Endothelial cell (in vitro differentiated cells): ENCODE measurements around the gene ATG4D. TPM values are rescaled to one million over a fixed set of nuclear protein-coding genes. Genes with fewer than 3 reads are reported as not detected.
"Not testable (repeated sequence)": the region's sequence is repeated elsewhere in the genome, so short reads cannot be mapped to it uniquely, and the experiment has no call there.

Experiments used
- DNase-seq: peaks from one replicate; pipeline ENCODE4 v3.0.0; 2021; ENCODE audit warnings: low spot score
- H3K27ac Mint-ChIP-seq: one replicate; pipeline ENCODE4 v1.8.0; 2021; ENCODE audit warnings: mixed read lengths, inconsistent platforms; ENCODE audit not compliant: unreplicated experiment
- H3K27me3 Mint-ChIP-seq: one replicate; pipeline ENCODE4 v1.8.0; 2021; ENCODE audit warnings: mild to moderate bottlenecking, moderate library complexity, mixed read lengths, inconsistent platforms; ENCODE audit not compliant: unreplicated experiment
- H3K36me3 Mint-ChIP-seq: one replicate; pipeline ENCODE4 v1.8.0; 2021; ENCODE audit warnings: mild to moderate bottlenecking, low read depth, mixed read lengths, inconsistent platforms; ENCODE audit not compliant: unreplicated experiment
- H3K4me1 Mint-ChIP-seq: one replicate; pipeline ENCODE4 v1.8.0; 2021; ENCODE audit warnings: mild to moderate bottlenecking, mixed read lengths, inconsistent platforms; ENCODE audit not compliant: unreplicated experiment
- H3K4me3 Mint-ChIP-seq: one replicate; pipeline ENCODE4 v1.8.0; 2021; ENCODE audit warnings: mild to moderate bottlenecking, mixed read lengths, inconsistent platforms; ENCODE audit not compliant: unreplicated experiment
- H3K9me3 Mint-ChIP-seq: one replicate; pipeline ENCODE4 v1.8.0; 2021; ENCODE audit warnings: mixed read lengths, inconsistent platforms; ENCODE audit not compliant: unreplicated experiment
- CTCF ChIP-seq: fragments of 200-600 bp; sonication (generic); IDR thresholded peaks from one replicate; pipeline ENCODE4 v1.5.0; 2021; ENCODE audit warnings: antibody characterized with exemption; ENCODE audit not compliant: unreplicated experiment
- total RNA-seq: library from RNA; stranded (reverse); fragmentation: NEBNext Ultra II Directional; extraction: Animal tissue kit (Norgen Biotek cat#: 25700); gene quantifications from one replicate; pipeline ENCODE4 v1.2.1, GENCODE V29; 2021; ENCODE audit not compliant: unreplicated experiment

ATG4D gene
- total RNA-seq, 1 donor from 2014 or later = 11.8 TPM

GRCh38 chr19:10550336-10550735, 6.6 kb downstream of the ATG4D start:
- no peak overlapping the region for H3K27ac Mint-ChIP-seq
- no peak for TF ChIP-seq CTCF
- no peak for DNase-seq
- no peaks in the 10 kb centered on the region for H3K9me3 Mint-ChIP-seq
- H3K4me1 Mint-ChIP-seq = no peaks in the 10 kb centered on the region
- H3K27me3 Mint-ChIP-seq = no peaks in the 10 kb centered on the region
- H3K4me3 Mint-ChIP-seq = peak overlapping the region; percentile 29
- H3K36me3 Mint-ChIP-seq = peaks cover 8% of the 10 kb centered on the region

DNA sequence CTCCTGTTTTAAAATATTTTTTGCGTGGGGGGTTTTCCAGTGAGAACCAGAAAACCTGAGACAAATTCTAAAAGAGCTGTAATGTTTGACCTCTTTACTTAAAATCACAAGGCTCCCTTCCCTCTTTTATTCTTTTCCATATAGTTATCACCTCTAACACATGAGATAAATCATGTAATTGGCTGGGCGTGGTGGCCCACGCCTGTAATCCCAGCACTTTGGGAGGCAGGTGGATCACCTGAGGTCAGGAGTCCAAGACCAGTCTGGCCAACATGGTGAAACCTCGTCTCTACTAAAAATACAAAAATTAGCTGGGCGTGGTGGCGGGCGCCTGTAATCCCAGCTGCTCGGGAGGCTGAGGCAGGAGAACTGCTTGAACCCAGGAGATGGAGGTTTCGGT, 7.3 kb downstream of the ATG4D start:
- not testable (repeated sequence) for H3K36me3 Mint-ChIP-seq, DNase-seq, H3K27me3 Mint-ChIP-seq, H3K27ac Mint-ChIP-seq, H3K4me3 Mint-ChIP-seq, H3K4me1 Mint-ChIP-seq, H3K9me3 Mint-ChIP-seq

DNA sequence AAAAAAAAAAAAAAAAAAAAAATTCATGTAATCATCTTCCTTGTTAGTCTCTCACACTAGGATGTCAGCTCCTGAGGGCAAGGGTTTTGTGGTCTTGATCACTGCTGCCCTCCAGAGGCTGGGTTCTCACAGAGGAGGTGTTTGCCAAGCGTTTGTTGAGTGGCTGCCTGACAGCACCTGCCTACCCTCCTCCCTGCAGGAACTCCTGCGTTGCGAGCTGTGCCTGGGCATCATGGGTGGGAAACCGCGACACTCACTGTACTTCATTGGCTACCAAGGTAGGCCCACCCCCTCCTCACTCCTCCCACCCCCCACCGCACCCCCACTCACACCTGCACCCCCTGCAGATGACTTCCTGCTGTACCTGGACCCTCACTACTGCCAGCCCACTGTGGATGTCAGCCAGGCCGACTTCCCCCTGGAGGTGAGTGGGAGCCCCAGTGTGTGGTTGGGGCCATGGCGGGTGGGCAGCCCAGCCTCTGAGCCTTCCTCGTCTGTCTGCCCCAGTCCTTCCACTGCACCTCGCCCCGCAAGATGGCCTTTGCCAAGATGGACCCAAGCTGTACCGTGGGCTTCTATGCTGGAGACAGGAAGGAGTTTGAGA, 8.1 kb downstream of the ATG4D start:
- no peak for TF ChIP-seq CTCF
- Mint-ChIP-seq H3K4me1 (no peaks in the 10 kb centered on the region), H3K27ac (no peak overlapping the region), H3K4me3 (no peak overlapping the region), H3K27me3 (no peaks in the 10 kb centered on the region), H3K9me3 (no peaks in the 10 kb centered on the region), H3K36me3 (peaks cover 8% of the 10 kb centered on the region)
- DNase-seq = no peak

GRCh38 chr19:10552510-10553053, 8.9 kb downstream of the ATG4D start:
- H3K27ac Mint-ChIP-seq = no peak overlapping the region
- no peaks in the 10 kb centered on the region for H3K9me3 Mint-ChIP-seq
- peaks cover 8% of the 10 kb centered on the region for H3K36me3 Mint-ChIP-seq

DNA sequence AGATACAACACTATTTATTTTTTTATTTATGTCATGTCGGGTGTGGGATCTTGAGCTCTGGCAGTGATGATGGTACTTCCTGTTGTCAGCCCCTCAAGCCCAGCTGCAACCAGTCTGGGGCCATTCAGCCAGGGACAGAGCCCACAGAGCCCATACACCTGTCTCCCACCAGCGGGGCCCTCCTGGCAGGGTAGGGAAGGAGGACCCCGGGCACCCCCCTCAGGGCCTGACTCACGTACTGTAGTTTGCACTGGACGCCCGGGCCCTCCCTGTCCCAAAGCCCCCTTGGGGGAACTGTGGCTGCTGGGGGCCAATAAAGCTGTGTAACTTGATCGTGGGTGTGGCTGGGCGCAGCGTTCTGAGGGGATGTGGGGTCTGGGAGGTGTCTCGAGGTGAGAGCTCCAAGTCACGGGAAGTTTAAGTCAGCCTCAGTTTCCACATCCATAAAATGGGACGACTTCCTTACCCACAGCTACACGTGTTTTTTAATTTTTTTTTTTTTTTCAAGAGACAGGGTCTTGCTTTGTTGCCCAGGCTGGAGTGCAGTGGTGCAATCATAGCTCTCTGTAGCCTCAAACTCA, 9.5 kb downstream of the ATG4D start:
- no peak for DNase-seq
- Mint-ChIP-seq H3K4me1 (no peaks in the 10 kb centered on the region), H3K36me3 (peaks cover 12% of the 10 kb centered on the region), H3K27ac (no peak overlapping the region), H3K4me3 (no peak overlapping the region), H3K9me3 (no peaks in the 10 kb centered on the region), H3K27me3 (no peaks in the 10 kb centered on the region)
- TF ChIP-seq CTCF = no peak

More at GRCh38 chr19:10552510-10553053, 8.9 kb downstream of the ATG4D start:
- no peak for TF ChIP-seq CTCF
- Mint-ChIP-seq H3K27me3 (no peaks in the 10 kb centered on the region), H3K4me3 (no peak overlapping the region), H3K4me1 (no peaks in the 10 kb centered on the region)
- DNase-seq = no peak
